HG02623 (cell line): Measurements from ENCODE around the gene CHKA.
A peak's percentile ranks its signal among the peaks of the same experiment; 100 is the strongest.

ENCODE experiments used
- ATAC-seq: cut with Tn5 transposase; IDR thresholded peaks from one replicate; pipeline ENCODE4 v1.9.1; 2021; ENCODE audit warnings: moderate library complexity; ENCODE audit not compliant: unreplicated experiment

CHKA gene

DNA sequence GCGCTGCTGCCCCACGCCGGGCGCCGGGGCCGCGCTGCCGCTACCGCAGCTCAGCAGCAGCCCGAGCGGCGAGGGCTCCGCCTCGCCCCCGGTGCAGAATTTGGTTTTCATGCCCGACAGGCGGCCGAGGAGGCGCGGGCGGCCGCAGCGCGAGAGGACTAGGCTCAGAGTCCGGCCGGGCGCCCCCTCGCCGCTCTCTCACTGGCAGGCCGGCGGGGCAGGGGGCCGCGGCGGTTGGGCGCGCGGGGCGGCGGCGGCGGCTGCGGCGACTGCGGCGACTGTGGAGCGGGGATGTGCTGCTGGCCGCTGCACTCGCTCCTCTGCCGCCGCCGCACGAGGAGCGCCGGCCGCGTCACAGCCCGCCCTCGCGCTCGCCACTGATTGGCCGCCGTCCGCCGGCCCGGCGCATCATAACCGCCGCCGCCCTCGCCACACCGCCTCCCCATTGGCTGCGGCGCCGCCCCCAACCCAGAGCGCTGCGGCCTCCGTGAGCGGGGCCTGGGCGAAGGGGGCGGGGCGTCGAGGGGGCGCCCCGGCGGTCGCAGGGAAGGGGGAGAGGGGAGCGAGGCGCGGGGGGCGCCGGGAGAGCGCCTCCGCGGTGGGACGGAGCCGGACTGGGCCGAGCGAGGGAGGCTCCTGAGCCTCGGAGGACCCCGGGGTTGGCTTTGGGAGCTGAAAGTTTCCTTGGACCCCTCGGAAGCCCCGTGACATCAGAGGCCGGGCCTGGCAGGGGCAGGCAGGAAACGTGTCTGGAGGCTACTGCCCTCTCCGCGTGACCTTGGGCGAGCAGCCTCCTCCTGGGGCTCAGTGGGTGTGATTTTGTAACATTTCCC, at the start of gene CHKA:
CHKA (minus strand) TSS at position 322 of the 833 bp plus-strand sequence; CDS start at position 111, 211 bp downstream.
- peak; percentile 75 for ATAC-seq

DNA sequence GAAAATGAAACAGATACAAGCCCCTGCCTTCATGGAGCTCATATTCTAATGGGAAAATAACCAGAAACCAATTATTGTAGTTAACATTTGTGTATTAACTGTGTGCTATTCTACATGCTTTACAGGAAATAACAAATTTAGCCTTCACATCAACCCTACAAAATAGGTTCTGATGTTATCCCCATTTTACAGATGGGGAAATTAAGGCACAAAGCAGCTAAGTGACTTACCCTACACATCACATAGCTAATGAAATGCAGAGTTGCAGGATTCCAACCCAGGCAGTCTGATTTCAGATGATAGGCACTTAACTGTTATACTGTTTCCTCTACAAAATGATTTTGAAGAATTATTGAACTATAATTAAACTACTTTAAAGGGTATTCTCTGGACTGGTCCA, 48.3 kb upstream of the CHKA start:
- no peak for ATAC-seq

DNA sequence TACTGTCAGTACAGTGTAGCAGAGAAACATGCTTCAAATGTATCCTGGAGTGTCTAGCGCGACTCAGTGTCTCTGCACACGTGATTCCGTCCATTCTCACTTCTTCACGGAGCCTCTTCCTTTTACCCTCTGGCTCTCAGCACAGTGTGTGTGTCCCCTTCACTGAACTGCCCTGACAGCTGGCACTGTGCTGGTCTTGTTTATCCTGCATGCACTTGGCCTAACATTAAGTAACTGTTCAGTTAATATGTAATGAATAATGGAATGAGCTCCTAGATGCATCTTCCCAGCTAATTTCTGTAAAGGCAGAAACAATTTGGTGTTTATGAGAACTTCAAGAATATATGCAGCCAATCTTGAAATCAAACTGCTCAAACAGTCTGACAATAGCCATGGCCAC, 47.5 kb upstream of the CHKA start:
- ATAC-seq, result no peak

DNA sequence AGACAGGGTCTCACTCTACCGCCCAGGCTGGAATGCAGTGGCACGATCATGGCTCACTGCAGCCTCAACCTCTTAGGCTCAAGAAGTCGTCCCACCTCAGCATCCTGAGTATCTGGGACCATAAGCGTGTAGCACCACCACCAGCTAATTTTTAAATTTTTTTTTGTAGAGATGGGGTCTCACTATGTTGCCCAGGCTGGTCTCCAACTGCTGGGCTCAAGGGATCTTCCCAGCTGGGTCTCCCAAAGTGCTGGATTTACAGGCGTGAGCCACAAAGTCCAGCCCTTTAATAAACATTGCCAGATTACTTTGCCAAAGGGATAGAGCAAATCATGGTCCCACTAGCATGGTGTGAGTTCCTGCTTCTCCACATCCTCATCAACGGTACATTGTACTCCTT, 46.3 kb upstream of the CHKA start:
- no peak for ATAC-seq

DNA sequence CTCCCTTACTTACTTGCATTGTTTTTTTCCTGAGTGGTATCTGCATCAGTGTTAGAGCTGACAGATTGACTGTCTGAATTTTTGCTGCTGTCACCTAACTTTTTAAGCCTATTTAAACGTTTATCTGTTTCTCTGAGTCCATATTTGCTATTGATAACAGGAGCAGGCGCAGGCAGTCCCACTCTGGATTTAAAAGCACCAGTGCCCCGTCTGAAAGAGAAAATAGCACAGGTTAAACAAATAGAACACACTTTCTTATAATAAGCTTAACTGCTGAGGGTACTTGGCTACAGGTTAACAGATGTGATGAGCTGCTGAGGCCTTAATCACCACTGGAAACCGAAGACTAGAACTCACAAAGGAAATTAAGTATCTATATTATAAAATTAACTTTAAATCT, 45.8 kb upstream of the CHKA start:
- no peak for ATAC-seq

DNA sequence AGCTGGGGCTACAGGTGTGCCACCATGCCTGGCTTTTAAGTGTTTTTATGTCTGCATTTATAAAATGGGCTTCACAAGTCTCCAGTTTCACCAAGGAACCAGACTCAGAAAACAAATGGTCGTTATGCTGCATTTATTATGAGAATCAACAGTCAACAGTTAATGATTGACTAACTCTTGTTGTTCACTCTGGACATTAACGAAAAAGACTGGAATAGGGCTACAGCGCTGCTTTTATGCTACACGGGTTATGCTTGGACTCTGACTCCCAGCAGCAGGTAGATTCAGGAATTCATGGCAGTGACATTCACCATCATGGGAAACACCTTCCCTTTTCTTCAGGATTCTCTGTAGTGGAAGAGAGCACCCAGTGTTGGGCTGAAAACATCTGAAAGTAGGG, 44.4 kb upstream of the CHKA start:
- ATAC-seq, result no peak

DNA sequence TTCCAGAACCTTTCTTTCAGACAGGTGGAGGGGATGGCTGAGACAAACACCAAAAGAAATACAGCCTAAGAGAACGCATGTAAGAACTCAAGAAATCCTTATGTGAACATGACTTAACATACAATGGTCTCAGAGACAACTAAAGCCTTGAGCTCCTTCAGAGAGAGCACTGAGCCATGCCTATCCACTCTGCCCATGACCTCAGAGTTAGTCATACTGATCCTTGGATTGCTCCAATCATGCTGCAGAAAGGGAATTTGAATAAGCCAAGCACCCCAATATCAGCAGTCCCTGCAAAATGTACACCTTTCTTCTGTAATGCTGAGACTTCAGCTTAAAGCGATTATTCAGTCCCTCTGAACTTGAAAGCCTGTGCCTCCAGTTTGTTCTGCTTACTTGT, 43.2 kb upstream of the CHKA start:
- ATAC-seq, result no peak

DNA sequence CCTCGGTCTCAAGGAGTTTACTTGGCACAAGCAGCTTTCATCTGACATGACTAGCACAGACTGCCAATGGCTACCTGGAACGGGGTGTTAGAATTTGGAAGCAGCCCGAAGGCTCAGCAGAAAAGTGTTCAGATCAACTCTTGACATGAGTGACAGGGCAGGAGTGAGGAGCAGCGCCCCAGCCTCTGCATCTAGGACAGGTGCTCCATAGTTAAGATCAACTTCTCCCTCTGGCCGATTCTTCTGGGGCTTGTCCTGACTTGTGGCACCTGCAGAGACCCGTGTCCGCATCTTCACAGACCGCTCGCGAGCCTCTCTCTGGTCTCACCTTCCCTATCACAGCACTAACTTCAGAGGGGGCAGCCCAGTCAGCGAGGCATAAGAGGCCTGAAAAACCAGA, 42.5 kb upstream of the CHKA start:
- no peak for ATAC-seq

DNA sequence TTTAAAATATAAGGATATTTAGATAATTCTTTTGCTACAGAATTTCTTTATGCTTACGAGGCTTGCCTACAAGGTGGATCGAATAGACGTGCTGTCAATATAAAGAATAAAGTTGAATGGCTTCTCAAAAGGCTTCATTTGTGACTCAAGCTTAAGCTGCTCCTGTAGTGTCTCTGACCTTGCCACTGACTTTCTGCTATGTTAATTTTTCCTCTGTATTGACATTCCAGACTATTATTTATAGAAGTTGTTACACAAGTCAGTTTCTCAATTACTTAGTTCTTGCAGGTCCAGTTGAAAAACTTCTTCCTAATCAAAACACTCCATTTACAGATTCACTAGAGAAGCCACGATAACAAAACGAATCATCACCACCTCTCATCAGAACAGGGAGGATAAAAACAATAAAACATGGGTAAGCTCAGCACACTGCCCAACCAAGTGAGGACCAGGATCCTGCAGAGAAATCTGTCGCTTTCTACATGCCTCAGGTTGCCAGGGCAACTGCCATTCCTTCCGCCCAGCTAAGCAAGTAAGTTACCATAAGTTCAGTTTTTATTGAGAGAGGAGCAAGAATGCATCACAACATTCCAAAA, 39.0 kb upstream of the CHKA start:
- no peak for ATAC-seq

DNA sequence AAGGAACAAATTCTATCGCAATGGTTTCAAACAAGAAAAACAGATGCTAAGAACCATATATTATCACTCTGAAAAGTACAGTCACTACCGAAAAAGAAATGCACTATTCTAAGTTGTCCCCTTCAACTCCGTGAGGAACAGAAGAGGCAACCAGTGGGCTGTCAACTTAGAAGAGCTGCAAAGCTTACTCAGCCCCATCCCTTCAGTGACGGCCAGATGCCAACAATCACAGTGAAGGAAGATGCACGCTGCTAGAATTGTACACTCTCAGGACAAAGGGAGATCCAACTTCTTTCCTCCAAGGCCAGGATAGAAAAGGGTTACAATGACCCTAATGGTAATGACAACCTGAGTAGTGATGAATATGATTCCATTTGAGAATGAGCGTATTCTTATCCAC, 38.5 kb upstream of the CHKA start:
- no peak for ATAC-seq

DNA sequence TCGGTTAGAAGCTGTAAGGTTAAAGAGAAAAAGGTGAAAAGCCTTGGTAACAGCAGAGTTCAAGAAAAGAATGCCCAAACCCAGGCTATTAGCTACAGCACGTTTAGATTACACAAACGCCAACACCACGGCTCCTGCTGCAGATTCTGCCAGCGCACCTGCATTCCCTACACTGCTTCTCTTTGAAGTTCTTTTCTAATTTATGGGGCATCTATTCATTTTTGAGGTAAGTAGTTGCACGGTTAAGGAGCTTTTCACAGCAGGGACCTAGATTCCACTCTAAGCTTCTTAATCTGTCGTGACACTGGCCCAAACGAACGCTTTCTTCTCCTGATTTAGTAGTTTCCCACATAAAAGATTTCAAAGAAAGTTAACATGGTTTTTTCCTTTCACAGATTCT, 38.0 kb upstream of the CHKA start:
- no peak for ATAC-seq

DNA sequence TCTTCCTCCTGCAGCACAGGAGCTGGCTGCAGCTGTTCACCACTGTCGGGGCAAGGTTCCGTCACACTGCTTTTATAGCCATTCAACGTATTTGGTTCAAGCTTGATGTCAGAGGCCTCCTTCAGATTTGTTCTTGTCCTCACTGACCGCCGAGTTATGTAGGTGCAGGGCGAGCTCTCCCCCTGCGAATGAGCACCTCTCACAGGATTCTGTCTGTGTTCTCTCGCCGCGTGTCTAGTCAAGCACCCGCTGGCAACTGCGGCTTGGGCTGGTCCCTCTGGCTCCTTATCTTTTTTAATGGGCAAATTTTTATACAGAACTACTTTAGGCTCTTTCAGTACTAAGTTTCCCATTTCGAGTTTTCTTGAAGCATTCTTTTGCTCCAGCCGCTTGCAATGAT, 37.4 kb upstream of the CHKA start:
- no peak for ATAC-seq

DNA sequence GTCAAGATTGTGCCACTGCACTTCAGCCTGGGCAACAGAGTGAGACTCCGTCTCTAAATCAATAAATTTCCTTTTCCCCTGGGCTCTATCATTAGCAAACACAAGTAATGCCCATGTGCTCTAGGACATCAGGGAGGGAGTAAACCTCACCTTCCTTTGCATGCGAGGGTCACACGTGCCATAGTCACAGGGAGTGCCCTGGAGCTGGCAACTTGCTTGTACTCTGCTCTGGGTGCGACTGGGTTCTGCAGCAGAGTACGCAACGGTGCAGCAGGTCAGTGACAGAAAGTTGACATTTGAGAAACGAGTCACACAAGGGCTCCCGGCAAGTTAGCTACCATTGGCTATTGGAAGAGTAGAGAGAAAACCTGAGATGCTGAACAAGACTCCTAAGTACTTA, 32.6 kb upstream of the CHKA start:
- no peak for ATAC-seq

DNA sequence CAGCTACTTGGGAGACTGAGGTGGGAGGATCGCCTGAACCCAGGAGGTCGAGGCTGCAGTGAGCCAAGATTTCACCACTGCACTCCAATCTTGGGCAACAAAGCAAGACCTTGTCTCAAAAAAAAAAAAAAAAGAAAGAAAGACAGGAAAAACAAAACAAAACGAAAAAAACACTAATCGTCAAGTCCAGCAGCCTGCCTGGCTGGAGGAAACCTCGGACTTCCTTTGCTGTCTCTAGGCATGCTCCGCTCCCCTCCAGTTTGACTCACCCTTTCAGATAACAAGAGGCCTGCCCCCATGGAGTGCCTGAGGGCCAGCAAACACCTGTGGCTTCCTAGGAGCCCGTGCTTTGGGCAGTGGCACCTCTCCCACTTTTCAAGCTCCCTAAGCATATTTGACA, 28.8 kb upstream of the CHKA start:
- no peak for ATAC-seq

DNA sequence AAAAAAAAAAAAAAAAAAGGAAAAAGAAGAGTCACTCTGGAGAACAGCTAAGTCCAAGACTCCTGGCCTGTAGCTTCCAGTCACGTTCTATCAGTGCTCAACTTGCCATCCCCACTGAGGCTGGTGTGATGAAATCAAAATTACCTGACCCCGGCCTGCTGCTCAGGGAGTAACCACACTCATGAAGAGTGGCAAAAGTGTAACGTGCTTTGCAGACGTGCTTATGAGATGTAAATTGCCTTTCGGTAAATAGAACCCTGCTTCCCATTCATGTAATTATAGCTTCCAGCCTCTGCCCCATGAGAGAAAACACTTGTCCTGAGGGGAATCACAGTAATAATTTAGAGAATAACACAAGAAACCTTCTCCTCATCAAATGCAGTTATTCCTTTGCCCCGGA, 28.2 kb upstream of the CHKA start:
- ATAC-seq, result no peak

DNA sequence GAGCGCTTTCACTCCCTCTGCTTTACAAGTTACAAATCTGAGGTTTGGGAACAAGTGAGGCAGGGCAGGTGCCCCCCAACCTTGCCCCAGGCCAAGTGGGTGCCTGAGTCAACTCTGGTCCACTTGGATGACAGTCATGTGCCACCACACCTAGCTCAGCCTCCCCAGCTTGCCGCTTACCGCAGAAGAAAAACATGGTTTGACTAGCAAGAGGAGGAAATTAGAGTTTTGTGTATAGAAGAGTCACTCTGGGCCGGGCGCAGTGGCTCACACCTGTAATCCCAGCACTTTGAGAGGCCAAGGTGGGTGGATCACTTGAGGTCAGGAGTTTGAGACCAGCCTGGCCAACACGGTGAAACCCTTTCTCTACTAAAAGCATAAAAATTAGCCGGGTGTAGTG, 27.7 kb upstream of the CHKA start:
- no peak for ATAC-seq

DNA sequence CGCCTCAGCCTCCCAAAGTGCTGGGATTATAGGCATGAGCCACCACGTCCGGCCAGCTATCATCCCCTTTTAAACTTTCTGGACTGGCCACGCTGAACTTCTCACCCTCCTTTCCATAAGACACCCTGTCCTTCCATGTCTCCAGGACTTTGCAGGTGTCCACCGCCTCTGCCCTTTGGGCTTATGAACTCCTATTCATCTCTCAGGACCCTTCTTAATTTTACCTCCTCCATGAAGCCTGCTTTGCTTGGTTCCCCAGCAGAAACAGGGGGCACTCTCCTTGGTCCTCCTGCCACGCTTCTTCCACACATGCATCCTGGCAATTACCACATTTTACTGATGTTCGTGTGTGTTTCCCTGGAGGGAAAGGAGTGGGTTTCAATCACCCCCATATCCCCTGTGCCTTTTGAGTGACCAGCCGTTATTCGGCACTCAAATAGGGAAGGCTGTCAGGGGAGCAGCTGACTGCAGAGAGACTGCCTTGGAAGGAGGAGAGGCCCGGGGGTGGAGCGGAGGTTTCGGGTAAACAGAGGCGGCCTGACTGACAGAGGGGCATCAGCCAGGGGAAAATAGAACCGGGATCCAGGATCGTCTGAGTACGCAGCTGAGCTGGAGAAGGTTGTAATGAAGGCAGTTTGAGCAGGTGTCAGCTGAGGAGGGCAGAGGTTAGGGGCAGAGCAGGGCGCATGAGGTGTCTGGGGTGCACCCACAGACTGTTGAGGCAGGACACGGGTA, 27.1 kb upstream of the CHKA start:
- ATAC-seq, result no peak

DNA sequence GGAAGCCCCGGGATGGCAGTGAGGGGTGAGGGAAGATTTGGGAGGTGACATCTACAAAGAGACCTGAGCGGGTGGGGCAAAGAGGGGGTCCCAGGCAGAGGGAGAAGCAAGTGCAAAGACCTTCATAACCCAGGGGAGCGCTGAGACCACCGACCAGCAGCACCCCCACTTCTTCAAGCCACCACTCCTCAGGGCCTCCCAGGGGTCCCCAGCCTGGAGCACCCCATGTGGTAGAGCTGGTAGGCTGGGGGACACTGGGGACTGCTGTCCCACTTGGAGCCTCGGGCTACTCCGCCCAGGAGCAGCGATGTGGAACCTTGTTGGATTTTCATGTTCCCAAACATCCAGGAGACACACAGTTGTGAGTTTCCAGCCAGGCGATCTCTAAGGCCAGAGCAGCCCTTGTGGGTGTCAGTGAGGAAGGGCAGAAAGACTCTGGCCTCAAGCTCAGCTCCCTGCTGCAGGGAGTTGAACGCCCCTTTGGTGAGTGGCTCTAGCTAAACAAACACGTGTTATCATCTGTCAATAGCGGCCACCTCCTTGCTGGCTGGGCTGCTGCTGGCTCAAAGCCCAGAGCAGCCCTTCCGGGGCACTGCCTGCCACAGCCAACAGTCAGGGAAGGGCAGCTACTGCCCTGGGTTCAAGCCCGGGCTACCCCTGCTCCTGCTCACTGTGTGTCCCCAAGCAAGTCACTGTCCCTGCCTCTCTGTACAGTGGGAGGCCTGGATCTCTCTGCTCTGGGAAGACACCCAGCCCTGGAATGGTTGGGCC, 25.7 kb upstream of the CHKA start:
- ATAC-seq, result no peak

DNA sequence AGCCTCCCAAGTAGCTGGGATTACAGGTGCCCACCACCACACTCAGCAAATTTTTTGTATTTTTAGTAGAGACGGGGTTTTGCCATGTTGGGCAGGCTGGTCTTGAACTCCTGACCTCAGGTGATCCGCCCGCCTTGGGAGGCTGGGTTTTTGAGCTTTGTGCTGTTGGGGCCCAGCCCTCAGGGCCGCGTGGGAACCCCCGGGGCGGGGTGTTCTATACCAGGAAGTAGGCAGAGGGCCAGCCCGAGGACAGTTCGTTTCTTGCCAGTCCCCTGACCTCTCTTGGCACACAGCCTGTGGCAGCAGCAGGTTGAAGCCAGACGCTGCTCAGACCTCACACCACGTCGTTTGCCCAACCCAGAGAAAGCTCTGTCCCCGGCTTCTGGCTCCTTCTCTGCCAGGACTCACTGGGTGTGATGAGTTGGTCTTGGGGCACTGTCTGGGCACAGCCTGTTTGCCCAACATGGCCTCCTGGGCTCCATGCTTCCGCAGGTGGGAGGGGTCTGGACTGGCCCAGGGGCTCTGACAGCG, 24.9 kb upstream of the CHKA start:
- ATAC-seq, result no peak

DNA sequence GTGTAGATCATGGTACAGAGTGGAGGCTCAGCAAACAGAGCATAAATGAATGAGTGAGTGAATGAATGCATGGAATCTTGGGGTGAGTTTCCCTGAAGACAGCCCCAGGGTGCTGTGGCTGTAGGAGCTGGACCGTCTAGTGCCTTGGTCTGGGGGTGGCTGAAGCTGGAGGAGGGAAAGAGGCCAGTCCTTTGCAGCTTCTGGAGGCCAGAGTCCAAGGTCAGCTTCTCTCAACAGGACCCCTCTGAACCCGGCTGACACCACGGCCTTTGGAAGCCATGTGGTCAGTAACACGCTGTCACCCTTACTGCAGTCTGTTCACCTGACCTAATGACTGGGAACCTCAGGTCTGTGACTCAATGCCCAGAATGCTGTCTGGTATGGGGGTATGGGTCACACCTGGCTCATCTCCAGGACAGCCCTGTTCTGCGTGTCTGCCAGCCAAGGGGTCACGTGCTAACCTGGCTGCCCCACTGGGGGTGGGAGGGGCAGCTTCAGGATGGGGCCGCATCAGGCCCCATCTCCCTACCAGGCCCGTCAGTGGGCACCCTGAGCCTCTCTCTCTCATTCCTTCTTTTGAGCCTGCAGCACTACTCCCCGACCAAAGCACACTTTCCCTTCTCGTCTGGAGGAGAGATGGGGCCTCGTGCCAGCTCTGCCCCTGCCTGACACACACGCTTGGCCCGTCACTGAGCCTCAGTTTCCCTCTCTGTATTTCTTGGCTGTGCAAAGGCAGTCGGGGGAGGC, 24.1 kb upstream of the CHKA start:
- no peak for ATAC-seq
